GM21619 (cell line): ENCODE results near the gene BSCL2.
A peak's percentile ranks its signal among the peaks of the same experiment; 100 is the strongest.
"Not testable (repeated sequence)": the region's sequence is repeated elsewhere in the genome, so short reads cannot be mapped to it uniquely, and the experiment has no call there.

Experiments
- ATAC-seq: cut with Tn5 transposase; IDR thresholded peaks from one replicate; pipeline ENCODE4 v1.9.1; 2021; ENCODE audit not compliant: unreplicated experiment

BSCL2 gene

DNA sequence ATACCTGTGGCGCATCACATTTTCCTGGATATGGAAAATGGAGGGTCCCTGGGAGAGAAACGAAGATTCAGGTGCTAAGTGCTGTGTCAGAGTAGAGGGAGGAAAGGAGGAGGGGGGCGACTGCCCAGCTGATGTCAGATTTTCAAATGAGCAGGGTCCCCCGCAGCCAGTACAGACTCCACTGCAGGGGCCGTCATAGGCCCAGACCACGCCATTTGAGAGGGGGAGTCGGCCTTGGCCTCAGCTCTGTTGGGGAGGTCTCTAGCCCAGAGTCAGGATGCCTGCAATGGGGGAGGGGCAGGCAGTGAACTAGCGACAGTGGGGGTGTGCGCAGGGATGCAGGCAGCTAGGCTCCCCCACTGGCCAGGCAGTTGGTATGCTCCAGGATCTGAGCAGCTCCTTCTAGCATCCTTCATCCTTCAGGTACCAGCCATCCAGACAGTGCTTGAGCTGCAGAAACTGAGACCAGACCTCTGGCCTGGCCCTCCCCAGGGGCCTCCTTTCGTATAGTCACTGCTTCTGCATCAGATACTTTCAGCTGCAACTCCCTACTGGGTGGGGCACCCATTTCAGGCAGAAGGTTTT lies at the start of gene BSCL2, which contains the start of gene GNG3:
Gene BSCL2, minus strand, starts transcription at position 148 of the 585 bp plus-strand sequence. CDS start 229 bp downstream, outside the sequence.
Gene GNG3, plus strand, starts transcription at position 400 of the 585 bp plus-strand sequence. CDS start 620 bp downstream, outside the sequence.
- ATAC-seq, result no peak

DNA sequence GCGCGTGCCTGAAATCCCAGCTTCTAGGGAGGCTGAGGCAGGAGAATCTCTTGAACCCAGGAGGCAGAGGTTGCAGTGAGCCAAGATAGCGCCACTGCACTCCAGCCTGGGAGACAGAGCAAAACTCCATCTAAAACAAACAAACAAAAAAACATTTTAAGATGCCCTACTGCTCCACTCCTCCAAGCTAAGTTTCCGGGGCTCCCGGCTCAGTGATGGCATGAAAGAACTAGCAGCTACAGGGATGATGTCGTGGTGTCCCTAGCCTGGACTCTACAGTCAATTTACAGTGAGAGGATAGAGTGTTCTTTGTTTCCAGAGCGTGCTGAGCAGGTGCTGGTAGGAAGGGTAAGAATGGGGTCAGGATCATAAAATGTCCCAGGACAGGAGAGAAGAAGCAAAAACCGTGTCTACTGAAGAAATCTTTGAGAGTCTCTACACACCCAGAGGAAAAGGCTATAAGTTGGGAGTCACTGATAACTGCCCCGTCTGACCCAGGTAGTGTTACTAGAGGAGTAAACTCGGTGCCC lies 47.9 kb upstream of the BSCL2 start:
- no peak for ATAC-seq

DNA sequence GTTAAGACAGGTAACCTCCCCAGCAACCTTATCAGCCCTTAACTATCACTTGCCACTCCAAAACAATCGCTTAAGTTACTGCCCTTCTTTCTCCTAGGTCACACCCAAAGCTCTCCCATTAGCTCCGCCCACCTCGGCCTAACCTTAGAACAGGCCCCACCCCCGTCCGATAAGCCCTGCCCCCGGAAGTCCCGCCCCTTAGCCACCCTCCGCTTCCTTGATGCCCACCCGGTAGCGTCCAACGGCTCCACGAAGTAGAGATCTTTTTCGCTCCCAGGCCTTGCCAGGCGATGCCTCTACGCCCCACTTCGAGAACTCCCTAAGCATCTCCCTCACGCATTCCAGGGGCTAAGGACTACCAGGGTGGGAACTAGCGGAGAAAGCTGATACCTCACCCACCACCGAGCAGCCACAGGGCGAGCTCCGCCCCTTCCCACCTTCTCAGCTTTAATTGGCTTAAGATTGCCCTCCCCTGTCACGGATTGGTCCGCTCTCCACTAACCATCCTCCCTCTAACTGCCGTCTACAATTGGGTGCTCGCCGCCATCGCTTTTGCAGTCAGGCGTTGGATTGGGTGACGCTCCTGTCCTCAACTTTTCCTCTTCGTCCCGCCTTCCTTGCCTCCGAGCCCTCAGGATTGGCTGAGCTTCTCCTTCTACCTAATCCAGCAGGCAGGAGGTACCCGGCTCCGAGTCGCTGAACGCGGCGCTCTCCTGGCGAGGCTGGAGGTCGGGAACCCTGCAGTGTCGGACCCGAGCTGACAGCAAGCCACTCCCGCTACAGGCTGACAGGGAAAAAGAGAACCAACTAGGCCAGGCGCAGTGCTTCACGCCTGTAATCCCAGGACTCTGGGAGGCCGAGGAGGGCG lies 46.7 kb upstream of the BSCL2 start, which contains the start of gene ZBTB3:
Gene ZBTB3, minus strand, starts transcription at position 425 of the 868 bp plus-strand sequence. CDS start 496 bp downstream, outside the sequence.
- peak; percentile 92 for ATAC-seq

DNA sequence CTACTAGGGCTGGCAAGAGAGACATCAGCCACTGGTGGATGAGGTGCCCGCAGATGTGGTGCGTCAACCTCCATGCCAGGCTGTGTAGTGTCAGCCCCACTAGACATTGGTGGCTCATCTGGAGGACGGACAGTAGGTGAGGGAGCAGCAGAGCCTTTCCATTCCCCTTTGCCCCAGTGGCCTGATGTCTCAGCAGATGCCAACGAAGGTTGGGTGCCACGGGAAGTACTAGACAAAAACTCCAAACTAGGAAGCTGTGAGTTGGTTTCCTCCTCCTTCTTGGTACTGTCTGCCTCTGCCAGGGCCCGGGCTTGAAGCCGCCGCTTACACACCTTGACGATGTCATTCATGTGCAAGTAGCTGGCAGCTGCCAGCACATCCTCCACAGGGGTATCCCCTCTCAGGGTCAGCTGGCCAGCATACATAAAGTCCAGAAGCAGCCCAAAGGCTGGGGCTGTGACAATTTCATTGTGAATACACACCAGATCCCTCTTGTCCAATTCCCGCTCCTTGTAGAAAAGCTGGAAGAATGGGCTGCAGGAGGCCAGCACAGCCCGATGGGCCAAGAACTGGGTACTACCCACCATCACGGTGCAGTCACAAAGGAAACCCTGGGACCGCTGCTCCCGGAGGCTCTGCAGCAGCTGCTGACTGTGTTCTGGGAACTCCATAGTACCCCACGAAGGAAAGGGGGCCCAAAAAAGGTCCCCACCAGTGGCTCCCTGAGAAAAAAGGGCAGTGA lies 45.9 kb upstream of the BSCL2 start:
- no peak for ATAC-seq

DNA sequence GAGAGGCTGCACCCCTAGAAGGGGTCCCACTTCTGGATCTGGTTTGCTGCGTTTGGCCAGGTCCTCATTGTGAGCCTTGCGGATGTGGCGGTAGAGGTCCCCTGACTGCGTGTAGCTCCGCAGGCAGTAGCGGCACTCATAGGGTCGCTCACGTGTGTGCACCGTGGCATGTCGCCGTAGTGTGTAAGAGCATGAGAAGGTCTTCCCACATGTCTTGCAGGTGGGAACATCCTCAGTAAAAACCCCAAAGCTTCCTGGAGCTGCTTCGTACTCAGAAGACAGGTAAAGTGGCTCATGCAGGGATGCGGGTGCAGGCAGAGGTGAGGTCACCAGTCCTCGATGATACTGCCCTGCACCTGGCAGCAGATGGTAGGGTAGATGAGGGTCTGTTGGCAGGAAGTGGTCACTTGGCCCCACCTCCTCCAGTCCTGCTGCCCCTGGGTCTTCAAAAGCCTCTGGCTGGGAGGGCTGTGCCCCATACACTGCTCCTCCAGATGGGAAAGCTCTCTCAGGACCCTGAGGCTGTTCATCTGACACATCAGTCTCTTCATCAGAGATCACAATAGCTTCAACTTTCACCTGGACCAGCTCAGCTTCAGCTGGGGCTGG lies 45.1 kb upstream of the BSCL2 start:
- ATAC-seq, result no peak

DNA sequence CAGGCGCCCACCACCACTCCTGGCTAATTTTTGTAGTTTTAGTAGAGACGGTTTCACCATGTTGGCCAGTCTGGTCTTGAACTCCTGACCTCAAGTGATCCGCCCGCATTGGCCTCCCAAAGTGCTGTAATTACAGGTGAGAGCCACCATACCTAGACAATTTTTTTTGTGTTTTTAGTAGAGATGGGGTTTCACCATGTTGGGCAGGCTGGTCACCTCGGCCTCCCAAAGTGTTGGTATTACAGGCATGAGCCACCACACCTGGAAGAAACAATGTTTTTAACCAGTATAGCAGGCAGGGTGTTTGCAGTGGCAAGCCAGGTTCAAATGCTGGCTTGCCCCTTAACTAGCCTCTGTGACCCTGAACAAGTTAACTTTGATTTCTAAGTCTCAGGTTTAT lies 42.7 kb upstream of the BSCL2 start:
- ATAC-seq, result not testable (repeated sequence)

DNA sequence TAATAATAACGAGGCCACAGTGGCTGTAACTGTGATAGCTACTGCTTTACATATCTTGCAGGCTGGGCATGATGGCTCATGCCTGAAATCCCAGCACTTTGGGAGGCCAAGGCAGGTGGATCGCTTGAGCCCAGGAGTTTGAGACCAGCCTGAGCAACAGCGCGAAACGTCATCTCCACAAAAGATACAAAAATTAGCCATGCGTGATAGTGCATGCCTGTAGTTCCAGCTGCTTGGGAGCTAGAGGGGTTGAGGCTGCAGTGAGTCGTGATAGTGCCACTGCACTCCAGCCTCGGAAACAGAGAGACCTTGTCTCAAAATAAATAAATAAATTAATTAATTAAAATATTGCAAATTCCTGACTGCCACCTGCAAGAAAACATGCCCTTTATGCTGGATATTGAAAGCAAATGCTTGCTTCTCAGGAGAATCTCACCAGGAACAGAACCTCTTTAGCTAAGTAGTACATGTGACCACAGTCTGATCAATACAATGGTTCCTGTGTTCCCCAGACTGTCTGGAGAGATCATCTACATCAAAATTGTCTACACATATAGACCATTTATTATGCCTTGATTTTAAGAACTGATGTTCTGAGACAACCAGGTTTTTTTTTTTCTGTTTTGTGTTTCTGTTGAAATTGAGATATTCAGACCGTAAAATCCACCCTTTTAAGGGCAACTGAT lies 40.4 kb upstream of the BSCL2 start:
- ATAC-seq, result no peak

DNA sequence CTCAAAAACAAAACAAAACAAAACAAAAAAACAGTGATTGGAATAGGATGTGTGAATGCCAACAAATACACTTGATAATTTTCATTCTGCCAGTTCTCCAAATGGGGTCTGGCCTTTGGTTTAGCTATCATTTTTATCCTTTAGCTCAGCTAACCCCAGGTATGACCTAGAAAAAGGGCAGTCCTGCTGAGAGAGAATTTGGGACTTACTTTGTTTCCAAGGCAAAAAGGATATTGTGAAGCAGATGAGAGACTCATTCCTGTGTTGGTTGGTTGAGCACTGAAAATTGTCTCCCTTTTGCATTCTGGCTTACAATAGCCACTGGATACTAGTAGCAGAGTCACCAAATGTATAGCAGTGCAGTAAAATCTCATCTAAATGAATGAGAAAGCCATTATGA lies 30.0 kb upstream of the BSCL2 start:
- ATAC-seq, result no peak

DNA sequence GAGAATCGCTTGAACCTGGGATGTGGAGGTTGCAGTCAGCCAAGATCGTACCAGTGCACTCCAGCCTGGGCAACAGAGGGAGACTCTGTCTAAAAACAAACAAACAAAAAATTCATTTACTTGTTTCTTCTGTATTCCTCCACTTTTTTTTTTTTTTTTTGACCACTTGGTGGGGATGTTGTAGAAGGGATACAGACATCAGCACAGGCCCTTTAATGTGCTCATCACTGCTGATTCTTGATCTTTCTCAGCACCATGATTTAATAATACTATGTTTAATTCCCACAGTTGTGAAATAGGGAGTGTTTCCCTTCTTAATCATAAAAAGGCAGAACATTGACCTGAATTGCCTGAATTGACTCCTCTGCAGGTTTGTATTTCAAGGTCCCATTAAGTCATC lies 25.6 kb upstream of the BSCL2 start:
- no peak for ATAC-seq

DNA sequence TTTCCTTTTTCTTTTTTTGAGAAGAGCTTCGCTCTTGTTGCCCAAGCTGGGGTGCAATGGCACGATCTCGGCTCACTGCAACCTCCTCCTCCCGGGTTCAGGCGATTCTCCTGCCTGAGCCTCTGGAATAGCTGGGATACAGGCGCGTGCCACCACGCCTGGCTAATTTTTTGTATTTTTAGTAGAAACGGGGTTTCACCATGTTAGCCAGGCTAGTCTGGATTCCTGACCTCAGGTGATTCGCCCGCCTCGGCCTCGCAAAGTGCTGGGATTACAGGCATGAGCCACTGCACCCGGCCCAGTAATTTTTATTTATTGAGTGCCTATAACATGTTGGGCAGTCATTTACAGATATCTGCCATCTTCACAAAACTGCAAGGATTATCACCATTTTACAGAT lies 22.9 kb upstream of the BSCL2 start:
- not testable (repeated sequence) for ATAC-seq

DNA sequence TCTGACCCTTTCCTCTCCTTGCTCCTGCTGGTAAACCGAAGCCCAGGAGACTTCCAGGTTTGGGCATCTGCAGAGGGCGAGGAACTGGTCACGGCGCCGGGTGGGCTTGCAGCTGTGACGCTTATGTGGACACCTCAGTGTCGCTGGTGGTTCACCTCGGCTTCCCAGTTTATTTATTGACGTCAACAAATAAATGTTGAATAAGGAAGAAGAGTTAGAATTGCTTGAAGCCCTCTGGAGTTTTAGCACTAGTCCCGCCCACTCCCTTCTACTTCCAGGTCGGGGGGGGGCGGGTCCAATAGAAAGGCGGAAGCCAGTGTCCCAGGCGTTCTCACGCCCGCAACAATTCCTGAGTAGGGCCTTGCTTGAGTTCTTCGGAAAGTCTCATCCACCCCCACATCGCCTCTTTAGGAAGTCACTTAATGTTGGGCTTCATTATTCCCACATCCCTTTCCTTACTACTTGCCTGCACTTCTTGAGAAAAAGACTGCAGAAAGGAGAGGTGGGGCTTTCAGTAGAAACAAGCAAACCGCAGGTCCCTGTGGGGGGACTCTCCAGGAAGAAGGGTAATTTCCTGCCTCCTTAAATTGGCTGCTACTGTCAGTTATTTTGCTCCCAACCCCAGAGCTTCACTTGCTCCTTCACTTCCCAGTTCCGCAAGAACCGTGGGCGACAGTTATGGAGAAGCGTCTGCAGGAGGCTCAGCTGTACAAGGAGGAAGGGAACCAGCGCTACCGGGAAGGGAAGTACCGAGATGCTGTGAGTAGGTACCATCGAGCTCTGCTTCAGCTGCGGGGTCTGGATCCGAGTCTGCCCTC lies 21.2 kb upstream of the BSCL2 start, which contains the start of gene TTC9C:
Gene TTC9C, plus strand, starts transcription at position 316 of the 818 bp plus-strand sequence. Its CDS starts 363 bp downstream, at position 679.
- ATAC-seq, result peak; percentile 19

DNA sequence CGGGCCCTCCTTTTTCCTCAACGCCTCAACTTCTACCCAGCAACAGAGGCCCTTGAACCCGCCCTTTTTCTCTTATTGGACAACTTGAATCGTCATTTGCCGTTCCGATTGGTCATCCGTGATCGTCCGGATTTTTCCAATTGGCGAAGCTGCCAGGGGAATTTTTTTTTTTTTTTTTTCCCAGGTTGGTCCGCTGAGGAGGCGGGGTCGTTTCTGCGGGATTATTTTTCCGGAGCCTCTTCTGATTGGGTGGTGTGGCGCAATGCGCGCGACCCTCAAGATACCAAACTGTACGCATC lies 20.6 kb upstream of the BSCL2 start:
- ATAC-seq, result peak; percentile 39

DNA sequence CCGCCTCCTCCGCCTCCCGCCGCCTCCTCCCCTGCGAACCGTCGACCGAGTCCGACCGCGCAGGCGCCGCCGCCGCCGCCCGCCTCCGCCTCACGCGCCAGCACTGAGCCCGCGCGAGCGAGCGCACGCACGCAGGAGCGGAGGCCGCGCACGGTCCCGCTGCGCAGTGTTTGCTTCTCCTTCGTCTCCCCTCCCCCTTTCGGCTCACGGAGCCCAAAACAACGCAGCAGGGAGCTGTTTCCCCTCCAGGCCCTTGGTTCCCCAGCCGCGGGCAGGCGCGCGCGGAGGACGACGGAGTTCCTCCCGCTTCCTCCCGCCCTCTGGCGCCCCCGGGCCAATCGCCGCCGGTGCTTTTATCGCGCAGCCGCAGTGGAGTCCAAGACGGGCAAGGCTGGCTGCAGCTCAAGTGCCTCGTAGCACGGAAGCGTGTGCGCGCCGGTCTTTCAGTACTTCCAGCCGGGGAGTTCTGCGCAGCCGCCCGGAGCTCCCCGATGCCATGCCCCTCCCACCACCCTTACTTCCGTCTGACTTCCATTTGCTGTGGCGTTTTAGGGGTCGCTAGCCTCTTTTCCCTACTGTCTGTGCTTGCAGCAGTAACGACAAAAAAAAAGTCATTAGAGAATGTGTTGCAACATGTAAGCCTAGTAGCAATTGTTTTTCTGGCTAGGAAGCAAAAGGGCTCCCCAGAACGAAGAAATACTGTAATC lies 20.1 kb upstream of the BSCL2 start, which contains the start of gene HNRNPUL2:
Gene HNRNPUL2, minus strand, starts transcription at position 293 of the 707 bp plus-strand sequence. CDS start 301 bp downstream, outside the sequence.
- peak; percentile 65 for ATAC-seq

DNA sequence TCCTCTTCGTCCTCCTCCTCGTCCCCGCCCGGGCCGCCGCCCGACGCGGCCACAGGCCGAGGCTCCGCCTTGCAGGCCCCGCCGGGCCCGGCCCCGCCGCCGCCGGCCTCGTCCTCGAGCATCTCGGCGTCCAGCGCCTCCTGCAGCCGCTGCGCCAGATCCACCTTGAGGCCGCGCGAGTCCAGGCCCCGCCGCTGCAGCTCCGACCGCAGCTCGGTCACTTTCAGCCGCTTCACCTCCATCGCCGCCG lies 19.6 kb upstream of the BSCL2 start:
- no peak for ATAC-seq

DNA sequence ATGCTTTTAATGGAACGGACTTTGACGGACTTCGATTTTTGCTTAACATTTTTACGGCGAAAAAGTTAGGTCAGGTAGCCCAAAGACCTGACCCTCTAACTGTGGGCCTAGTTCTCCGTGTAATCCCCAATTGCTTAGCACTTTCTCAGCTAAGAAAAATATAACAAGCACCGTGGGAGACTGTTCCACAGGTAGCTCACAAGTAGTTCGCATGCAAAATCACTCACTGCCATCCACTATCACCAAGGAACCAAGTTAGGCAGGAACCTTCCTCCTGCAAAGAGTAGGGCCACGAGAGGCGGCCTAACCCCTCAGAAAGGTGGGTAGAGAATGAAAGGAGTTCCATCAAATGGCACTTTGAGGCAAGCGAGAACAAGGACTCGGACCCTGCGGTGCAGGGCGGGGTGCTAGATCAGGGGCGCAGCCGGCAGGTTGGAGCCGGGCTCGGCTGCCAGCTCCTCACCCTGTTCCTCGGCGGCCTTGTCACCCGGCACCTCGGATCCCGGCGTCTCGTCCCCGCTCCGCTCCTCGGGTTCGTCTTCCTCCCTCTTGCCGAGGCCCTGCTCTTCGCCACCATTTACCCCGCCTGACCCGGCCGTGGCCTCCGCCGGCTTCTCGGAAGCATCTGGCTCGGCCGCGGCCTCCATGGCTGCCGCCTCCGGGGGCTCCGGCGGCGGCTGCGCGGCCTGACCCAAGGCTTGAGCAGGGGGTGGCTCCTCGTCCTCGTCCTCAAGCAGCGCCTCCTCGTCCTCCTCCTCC lies 19.1 kb upstream of the BSCL2 start:
- ATAC-seq, result no peak

DNA sequence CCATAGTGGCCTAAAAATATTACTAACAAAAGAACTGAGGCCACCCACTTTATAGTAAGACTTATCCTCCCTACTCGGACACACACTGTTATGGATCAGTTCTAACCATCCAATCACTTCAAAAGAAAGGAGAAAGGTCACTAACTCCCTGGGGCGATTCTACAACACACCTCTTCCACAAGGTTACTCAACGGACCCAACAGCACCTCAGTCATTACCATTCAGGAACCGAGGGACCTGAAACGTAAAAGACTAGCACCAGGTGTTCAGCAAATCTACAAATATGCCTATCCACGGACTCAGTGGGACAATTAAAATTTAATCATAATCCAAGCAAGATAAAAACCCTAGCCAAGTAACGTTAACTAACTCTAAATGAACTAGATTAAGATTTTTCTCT lies 18.4 kb upstream of the BSCL2 start:
- ATAC-seq, result no peak

DNA sequence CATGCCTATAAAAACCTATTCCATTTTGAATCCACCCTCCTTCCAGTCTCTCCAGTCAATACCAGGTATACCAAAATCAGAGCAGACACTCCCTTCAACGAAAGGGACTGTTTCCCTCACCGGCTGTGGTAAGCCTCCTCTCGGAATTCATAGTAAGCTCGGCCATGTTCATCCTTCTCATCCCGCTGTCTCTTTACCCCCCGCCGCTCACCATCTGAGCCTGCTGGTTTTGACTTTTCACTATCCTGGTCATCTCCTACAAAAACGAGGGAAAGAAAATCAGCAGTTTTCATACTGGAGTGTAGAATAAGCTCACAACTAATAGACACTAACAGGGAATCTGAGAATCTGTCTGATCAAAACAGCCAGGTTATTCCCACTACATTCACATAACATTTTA lies 16.9 kb upstream of the BSCL2 start:
- ATAC-seq, result no peak

DNA sequence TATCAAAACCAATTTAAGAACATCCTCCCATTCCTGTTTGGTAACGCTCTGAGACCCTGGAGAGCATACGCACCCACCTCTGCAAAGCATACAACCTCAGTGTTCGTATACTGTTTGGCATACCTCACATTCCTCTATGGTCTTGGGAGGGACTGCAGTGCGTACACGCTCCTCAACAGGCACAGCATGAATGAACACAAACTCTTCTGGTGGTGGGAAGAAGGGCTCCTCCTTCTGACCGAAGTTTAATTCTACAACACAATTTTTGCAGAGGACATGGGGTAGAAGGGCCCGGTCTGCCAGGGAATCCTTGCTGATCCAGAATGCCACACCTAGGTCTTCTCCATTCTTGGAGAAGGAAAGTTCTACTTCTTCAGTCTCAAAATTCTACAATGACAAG lies 14.8 kb upstream of the BSCL2 start:
- no peak for ATAC-seq
